HG02588 (cell line): ENCODE data around the gene CLMN.

Experiments
- ATAC-seq: cut with Tn5 transposase; IDR thresholded peaks from one replicate; pipeline ENCODE4 v1.9.1; 2021; ENCODE audit warnings: mild to moderate bottlenecking, moderate library complexity; ENCODE audit not compliant: unreplicated experiment

Gene CLMN, protein sequence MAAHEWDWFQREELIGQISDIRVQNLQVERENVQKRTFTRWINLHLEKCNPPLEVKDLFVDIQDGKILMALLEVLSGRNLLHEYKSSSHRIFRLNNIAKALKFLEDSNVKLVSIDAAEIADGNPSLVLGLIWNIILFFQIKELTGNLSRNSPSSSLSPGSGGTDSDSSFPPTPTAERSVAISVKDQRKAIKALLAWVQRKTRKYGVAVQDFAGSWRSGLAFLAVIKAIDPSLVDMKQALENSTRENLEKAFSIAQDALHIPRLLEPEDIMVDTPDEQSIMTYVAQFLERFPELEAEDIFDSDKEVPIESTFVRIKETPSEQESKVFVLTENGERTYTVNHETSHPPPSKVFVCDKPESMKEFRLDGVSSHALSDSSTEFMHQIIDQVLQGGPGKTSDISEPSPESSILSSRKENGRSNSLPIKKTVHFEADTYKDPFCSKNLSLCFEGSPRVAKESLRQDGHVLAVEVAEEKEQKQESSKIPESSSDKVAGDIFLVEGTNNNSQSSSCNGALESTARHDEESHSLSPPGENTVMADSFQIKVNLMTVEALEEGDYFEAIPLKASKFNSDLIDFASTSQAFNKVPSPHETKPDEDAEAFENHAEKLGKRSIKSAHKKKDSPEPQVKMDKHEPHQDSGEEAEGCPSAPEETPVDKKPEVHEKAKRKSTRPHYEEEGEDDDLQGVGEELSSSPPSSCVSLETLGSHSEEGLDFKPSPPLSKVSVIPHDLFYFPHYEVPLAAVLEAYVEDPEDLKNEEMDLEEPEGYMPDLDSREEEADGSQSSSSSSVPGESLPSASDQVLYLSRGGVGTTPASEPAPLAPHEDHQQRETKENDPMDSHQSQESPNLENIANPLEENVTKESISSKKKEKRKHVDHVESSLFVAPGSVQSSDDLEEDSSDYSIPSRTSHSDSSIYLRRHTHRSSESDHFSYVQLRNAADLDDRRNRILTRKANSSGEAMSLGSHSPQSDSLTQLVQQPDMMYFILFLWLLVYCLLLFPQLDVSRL

DNA sequence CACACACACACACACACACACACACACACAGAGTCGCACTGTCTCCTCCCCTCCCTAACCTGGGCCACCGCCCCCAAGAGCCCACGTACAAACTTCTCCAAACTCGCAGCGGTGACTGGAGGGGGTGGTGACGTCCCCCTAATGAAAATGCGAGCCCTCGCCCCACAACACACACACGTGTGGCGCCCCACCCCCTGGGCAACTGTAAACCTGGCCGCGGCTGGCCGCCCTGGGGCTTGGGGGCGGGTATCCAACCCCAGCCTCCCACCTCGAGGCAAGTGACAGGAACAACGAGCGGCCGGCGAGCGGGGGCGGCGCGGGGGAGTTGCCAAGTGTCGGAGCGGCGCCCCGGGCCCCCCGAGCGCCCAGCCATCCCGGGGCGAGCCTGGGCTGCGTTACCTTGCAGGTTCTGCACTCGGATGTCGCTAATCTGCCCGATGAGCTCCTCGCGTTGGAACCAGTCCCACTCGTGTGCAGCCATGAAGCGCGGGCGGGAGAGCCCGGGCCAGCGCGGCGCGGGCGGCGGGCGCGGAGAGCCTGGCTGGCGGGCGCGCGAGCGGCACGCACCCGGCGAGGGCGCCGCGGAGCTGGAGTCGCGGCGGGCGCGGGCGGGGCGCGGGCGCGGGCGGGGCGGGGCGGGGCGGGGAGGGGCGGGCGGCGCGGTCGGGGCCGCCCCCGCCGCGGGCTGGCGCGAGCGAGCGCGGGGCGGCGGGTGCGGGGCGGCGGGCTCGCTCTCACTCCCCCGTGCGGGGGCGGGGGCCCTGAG lies at the start of gene CLMN:
CLMN (minus strand) TSS at position 597 of the 766 bp plus-strand sequence; CDS start at position 481, 116 bp downstream.
- ATAC-seq: peak; percentile 54

DNA sequence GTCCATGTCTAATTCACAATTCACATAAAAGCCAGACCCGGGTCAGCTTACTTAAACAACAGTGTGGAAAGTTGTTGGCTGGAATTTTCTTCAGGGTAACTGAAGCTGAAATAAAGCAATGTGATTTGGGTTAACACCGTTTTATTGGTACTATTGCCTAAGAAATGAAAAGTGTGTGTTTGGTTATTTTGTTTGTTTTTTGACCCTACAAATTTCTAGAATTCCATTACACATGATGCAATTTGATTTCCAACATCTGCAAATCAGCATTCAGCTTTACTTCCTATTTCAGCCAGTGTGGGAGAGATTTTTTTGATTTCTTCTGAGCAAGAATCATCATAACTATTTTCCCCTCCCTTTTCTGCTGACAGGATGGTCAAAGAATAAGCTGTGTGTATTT lies 45.7 kb upstream of the CLMN start:
- ATAC-seq: no peak

DNA sequence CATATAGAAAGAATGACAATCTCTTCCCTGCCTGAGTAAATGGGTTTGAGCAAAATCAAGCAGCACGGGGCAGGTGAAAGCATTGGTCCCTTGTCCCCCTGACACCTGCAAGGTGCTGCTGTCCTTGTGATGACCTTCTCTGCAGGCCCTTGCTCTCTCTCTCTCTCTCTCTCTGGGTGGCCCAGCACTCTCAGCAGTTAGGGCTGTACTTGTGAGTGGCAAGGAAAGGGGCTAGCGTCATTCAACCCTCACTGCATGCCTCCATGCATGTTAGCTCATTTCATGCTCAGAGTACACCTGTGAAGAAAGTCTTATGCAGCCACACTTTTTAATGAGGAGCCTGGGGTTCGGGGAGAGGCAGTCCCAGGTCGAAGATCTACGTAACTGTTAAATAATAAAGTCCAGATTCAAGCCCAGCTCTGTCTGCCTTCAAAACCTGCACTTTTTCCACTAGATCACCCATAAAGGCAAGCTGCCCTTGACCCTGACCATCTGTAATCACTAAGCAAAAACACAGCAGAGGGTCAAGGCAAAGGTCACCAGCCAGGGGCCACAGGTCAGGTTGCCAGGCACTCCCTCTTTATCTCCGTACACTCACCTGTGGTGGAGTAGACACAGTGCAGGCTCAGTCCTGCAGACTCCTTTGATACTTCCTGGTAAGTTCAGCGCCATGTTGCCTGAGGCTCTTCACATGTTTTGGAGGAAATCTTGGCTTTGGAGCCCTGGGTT lies 44.9 kb upstream of the CLMN start:
- ATAC-seq: no peak

DNA sequence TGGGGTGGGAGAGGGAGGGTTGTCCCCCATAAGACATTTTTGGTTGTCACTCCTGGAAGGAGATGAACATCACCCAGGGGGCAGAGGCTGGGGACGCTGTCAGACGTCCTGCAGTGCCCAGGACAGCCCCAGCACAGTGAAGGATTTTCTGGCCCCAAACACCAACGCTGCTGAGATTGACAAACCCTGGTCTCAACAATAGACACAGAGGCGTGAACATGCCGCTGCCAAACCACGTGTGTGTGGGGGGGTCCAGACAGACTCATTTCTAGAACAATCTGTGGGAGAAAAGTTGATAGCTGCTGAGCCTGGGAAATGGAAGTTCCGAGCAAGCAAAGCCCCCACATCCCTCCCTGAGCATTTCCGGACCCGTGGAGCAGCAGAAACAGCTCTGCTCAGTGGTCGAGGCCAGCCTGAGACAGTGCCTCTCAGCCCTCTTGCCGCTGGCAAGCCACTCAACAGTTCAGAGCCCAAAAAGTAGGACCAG lies 43.8 kb upstream of the CLMN start:
- ATAC-seq: no peak

DNA sequence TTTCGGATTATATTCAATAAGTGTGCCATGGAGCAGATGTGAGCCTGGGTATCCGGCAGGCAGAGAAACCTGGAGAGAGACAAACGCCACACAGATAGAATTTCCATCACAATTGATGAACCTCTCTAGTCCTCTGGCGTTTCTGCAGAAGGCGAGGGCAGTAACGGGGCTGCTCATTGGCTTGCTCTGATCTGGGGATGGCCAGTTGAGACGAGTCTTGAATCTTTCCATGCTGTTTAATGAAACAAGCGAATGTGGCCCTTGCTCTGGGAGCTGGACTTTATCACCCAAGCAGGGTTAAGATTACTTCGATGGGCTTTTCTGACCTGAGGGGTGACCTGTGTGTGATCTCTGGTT lies 42.4 kb upstream of the CLMN start:
- ATAC-seq: no peak

DNA sequence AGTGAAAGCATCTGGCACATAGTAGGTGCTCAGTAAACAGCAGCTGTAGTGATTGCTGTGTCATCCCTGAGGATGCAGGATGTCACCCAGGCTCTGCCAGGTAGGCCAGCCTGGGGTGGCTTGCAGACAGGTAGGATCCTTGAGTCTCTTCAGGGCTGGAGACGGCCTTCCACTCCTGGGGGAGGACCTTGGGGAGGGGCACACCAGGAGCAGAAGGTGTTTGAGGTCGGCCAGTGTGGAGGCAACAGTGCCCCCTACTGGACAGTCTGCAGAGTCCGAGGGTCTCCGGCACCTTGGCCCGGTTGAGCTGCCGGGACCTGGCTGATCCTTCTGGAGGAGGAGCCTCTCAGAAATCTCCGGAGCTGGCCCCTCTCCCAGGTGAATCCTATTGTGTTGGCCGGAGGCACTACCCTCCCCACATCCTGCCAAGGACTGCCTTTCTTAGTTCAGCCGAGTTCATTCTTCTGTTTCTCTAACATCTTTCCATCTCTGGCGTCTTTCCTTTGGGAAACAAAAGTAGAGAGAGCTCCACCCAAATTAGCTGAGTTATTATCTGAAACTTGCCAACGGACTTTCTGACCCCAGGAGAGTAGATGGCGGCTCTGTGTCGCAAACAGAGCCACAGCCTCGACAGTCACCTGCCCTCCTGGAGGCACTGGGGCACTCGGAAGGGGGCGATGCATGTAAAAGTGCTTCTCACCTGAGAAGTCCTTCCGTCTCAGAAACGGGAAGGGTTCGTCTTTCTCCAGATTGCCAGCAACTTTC lies 41.8 kb upstream of the CLMN start:
- no peak for ATAC-seq

DNA sequence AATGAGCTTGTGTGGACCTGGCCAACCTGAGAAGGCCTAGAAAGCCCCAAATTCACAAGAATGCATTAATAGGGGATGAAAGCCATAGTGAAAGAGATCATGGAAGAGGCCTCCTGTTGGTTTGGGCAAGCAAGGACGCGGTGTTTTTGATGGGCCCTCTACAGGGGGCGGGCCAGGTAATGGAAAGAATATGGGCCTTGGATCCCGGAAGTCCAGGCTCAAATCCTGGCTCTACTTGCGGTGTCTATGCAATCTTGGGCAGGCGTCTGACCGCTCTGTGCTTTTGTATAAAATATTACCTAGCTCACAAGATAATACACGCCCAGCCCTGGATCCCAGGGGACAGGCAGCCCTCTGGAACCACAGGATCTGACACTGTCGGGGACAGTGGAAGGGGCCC lies 41.1 kb upstream of the CLMN start:
- no peak for ATAC-seq

DNA sequence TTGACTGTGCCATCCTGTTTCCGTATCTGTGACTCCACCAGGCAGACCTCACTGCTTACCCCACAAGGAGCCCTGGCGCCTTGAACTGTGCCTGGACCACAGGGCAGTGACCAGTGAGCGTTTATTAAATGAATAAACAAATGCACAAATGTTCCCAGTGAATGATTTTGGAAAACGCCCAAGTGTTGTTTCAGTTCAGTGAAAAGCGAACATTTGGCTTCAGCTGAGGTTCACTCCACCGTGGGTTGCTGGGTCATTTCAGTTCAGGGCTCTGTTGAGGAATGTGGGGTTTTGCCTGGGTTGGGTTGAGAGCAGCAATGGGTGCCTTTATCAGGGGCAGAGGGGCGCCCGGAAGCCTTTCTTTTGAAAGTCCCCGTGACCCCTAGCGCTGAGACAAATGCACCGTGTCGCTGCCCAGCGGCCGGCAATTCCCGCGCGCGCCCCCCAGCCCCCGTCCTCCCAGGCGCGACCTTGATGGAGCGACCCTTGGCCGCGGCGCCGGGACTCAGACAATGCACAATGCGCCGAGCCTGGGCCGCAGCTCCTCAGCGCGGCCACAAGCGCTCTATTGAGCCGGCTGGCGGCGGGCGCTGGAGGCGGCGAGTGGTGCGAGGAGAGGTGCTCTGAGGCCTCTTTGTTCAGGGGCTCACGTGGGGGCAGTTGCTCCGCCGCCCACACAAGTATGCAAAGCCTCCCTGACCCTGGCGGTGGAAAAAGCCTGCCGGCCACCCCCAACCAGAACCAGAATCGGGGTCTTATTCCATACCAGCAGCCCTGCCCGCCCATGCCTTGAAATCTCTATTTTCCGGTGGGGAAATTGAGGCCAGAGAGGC lies 40.5 kb upstream of the CLMN start:
- ATAC-seq: no peak

DNA sequence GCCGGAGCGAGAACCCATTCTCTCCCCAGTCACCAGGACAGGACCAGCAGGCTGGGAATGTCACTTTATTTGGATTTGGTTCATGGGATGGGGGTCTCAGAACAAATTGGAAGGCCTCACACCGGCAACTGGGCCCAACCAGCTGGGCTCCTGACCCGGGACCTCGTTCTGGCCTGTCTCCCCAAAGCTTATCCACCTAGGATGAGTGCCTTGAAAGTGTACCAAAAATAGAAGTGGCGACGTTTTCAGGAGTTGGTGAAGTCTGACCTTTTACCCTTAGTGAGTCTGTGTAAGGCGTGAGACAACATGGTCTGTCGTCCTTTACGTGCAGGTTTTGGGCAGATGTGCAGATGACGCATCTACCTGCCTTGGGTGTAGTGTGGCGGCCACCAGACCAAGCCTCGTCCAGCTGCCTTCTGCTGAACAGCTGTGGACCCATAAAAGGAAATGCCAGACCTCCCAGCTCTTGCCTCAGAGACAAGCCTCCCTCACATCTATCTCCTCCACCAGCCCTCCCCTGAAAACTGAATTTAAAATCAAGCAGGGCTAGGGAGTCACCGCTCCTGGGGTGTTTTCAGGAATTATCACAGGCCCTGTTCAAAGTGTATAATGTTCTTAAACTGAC lies 36.6 kb upstream of the CLMN start:
- no peak for ATAC-seq

DNA sequence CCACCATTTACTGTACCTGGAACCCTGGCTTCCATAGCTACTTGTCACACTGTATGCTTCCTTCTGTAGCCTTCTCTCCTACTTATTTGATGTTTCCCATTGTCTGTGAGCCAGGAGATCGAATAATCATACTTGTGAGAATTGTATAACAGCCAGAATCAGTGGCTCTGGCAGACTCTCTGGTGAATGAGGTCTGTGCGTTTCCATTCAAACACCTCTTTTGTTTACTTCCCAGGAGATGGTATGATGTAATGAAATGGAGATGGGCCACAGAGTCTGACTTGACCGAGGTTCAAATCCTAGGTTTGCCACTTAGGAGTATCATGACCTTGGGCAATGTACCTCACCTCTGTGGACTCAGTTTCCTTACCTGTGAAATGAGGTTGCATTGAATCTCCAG lies 35.7 kb upstream of the CLMN start:
- ATAC-seq: no peak

DNA sequence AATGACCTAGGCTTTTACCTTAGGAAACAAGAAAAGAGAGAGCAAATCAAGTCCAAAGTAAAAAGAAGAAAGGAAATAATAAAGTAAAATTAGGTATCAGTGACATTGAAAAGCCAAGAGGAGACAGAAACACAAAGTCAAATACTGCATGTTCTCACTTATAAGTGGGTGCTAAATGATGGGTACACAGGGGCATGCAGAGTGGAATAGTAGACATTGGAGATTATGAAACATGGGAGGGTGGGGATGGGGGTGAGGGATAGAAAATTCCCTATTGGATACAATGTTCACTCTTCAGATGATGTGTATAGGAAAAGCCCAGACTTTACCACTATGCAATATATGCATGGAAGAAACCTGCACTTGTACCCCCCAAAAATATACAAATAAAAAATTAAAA lies 35.1 kb upstream of the CLMN start:
- ATAC-seq: no peak

DNA sequence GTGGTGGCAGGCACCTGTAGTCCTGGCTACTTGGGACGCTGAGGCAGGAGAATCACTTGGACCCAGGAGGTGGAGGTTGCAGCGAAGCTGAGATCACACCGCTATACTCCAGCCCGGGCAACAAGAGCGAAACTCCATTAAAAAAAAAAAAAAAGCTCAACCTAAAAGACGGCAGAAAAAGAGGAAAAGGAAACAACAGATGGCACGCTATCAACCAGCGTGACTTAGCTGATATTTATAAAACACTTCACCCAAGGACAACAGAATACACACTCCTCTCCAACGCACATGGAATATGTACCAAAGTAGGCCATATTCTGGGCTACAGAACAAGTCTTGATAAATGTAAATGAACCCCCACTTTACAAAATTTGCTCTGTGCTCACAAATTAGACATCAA lies 34.0 kb upstream of the CLMN start:
- ATAC-seq: no peak

DNA sequence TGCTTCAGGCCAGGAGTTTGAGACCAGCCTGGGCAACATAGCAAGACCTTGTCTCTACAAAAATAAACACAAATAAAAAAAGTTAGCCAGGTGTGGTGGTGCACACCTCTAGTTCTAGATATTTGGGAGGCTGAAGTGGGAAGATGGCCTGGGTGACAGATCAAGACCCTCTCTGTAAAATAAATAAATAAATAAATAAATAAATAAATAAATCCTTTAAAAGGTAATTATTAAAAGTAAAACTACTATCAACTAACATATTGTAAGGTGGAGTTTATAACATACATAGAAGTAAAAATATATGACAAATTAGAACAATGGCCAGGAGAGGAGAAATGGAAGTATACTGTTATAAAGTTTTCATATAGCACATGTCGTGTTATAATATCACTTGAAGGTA lies 33.3 kb upstream of the CLMN start:
- ATAC-seq: no peak

DNA sequence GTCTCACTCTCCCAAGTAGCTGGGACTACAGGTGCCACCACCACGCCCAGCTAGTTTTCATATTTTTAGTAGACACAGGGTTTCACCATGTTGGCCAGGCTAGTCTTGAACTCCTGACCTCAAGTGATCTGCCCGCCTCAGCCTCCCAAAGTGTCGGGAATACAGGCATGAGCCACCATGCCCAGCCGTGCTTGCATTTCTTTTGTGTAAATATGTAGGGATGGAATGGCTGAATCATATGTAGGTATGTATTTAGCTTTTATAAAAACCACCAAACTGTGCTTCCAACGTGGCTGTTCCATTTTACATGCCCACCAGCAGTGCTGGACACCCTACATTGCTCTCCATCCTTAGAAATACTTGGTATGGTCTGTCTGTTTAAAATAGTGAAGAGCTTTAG lies 32.8 kb upstream of the CLMN start:
- no peak for ATAC-seq

DNA sequence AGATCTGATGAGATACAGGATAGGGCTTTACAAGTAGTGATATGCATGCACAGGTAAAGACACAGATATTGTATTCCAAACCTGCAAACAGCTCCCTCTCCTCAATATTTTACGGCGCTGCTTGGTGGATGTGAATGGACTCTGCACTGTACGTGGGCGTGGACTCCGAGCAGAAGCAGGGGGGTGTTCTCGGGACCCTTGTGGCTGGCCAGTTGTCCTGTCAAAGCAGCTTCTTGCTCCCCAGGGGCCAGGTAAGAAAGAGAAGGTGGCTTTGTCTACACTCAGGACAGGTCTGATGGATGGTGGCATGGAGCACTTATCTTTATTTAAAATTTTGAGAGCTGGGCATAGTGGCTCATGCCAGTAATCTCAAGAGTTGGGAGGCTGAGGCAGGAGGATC lies 29.5 kb upstream of the CLMN start:
- ATAC-seq: no peak

DNA sequence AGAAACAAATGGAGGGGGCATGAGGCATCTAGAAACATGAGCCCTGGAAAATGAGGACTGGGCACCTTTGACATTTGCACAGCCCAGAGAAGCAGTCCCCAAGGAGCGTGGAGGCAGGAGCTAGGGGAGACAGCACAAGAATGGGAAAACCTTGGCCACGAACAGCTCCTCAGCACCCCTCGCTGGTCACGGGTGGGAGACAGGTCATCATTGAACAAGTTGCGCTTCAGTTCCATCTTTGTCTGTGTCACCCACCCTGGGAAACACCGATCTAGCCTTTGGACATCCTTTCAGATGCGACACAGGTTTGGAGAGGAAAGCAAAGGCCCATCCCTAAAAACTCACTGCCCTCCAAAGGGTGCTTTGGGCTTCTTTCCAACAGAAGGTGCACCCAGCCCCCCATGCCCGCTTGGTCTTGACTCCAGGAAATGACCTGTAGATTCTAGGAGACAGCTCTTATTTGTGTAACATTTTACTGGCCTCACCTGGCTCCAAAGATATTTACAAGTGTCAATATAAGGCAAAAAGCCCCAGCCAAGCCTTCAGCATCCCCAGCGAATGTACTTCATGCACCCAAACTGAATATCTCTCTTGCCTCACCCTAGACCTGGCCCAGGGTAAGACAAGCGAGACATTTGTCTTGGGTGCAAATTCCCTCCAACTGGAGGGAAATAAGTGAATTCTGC lies 28.8 kb upstream of the CLMN start:
- no peak for ATAC-seq

DNA sequence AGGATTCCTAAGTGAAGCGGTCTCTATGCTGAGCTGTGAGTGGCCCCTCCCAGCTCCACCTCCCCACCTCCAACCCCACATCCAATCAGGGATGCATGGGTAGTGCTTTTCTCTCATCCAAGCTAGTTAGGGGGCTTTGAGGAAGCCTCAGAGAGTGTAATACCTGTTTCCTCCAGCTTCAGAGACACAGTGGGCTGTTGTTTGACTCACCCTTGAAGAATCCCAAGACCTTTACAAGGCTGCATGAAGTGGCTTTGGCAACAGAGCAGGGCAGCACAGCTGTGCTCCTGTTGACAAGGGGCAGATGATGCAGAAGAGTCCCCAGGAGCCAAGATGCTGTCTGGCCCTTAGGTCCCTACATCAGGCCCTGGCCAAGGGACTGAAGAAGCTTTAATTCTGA lies 27.1 kb upstream of the CLMN start:
- ATAC-seq: no peak

DNA sequence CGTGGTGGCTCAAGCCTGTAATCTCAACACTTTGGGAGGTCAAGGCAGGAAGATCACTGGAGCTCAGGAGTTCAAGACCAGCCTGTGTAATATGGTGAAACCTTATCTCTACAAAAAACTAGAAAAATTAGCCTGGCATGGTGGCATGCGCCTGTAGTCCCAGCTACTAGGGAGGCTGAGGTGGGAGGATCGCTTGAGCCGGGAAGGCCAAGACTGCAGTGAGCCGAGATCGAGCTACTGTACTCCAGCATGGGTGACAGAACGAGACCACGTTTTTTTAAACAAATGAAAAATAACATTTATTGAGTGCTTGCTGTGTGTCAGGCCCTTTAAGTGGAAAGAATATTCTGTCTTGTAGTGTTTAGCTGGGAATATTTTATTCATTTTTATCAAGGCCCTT lies 26.6 kb upstream of the CLMN start:
- ATAC-seq: no peak
